ENCODE measurements around the gene SP6.

The SP6 gene

DNA sequence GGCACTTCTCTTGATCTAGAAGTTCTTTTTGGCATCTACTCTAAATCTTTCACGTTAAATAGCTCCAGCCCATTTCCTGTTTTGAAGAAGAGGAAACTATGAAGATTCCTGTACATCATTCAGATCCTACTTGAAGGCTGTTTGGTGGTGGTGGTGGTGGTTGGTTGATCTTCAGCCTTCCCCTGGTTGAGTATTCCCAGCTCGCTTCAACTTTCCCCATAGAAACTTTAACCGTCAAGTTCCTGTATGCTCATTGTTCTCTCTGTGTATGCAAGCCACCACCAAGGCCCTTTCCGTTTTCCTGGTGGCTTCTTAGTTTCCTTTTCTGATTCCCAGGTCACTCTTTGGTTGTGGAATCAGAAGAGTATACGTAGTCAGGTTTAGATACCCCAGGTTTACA lies 16.2 kb downstream of the SP6 start:
- DNase-seq (ENCODE audit: low read depth), result no peak

DNA sequence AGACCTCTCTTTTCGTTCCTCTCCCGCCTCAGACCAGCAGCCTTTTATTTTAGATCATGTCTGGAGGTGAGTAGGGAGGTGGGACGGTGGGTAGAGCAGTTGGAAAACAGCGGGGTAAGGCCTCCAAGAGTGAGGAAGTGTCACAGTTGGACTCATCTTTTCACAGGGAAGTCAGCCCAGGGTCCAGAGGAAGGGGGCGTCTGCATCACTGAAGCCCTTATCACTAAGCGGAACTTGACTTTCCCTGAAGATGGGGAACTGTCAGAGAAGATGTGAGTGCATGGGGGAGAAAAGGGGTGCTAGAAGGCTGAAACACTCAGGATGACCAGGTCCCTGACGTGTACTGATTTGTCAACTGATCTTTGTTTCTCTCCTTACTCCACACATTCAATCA lies 19.0 kb downstream of the SP6 start:
- no peak for DNase-seq (ENCODE audit: low read depth)

DNA sequence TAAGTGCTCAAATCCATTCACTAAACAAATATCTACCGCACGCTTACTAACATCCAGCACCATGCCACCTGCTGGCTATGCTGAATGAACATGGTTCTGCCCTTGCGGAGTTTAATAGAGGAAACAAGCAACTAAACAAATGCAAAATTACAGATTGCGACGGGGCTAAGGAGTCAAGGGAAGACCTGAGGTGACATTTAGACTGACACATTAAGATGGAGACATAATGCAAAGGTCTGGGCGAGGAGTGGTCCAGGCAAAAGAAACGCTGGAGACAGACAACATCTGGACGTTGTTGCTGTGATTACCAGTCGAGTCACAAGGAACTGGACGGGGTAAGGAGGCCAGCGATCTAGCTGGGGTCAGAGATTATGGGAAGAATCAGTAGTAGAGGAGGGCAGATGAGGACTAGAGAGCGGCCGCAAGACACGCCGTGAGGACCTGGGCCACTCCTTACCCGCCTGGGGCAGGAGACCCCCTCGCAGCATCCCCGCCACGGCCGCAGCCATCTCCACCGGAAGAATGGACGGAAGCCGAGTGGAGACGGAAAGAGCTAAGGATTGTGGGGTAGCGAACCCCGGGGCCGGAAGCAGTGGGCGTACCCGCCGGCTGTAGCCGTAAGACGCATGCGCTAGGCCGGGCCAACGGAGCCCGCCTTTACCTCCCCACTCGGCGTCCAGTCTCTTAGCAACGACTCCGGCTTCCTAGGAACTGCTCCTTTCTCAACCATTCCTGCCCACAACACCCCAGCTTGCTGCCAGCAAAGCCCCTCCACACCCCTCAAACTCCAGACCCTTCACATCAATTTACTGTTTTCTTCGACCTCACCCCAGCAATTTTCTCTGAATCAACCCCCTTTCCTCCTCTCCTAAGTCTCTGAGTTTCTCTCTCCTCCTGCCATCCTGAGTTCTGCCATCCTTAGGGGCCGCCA lies 19.7 kb downstream of the SP6 start, which contains the start of the genes LRRC46 and MRPL10:
TSS of gene LRRC46 (plus strand) at position 668 of the 931 bp plus-strand sequence. CDS start 320 bp downstream, outside the sequence.
TSS of gene MRPL10 (minus strand) at position 539 of the 931 bp plus-strand sequence. CDS start at position 509, 30 bp downstream.
- DNase-seq (ENCODE audit: low read depth), result peak; percentile 83

- DNase-seq (ENCODE audit: low read depth), result no peak
Measured at GRCh38 chr17:47830396-47831002, 20.5 kb downstream of the SP6 start.

GRCh38 chr17:47829870-47830269 lies 21.1 kb downstream of the SP6 start:
- no peak for DNase-seq (ENCODE audit: low read depth)

GRCh38 chr17:47823519-47823918 lies 27.4 kb downstream of the SP6 start:
- DNase-seq (ENCODE audit: low read depth), result no peak

GRCh38 chr17:47822785-47823184 lies 28.2 kb downstream of the SP6 start:
- no peak for DNase-seq (ENCODE audit: low read depth)

GRCh38 chr17:47821424-47822391 lies 29.3 kb downstream of the SP6 start, which contains the start of gene OSBPL7:
Gene OSBPL7 (minus strand): TSS chr17:47821794. CDS start chr17:47820278, 1,516 bp downstream.
- peak; percentile 61 for DNase-seq (ENCODE audit: low read depth)

GRCh38 chr17:47821031-47821423 lies 29.9 kb downstream of the SP6 start:
- DNase-seq (ENCODE audit: low read depth), result no peak

- DNase-seq (ENCODE audit: low read depth), result no peak
Measured at GRCh38 chr17:47820033-47820789, 30.8 kb downstream of the SP6 start.

GRCh38 chr17:47819475-47819874 lies 31.5 kb downstream of the SP6 start:
- DNase-seq (ENCODE audit: low read depth), result no peak

DNA sequence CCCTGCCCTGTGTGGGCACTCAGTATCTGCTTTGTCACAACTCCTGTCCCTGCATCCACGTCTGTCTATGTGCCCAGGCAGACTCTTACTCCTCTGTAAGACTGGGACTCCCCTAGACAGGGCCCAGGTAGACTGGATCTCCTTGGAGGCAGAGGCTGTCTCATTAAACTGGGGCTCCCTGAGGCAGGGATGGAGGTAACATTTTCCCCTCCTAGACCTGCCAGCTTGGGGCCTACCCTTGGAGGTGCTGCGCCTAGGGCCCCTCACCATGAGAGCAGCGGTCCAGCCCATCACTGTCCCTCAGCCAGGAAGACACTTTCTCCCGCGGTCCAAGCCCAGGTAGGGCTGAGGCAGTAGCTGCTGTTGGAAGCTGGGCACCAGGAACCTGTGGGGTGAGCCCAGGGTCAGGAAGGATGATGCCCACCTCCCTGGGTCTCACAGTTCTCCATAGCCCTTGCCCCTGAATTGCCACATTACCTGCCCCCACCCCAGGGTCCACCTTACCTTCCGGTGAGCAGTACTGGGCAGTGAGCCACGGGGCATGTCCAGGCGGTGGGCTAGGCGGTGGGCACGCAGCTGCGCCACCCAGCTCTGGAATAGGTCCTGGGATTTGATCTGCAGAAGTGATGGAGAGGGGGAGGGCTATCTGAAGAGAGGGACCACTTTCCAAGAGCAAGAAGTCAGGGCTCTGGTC lies 32.8 kb downstream of the SP6 start:
- DNase-seq (ENCODE audit: low read depth), result no peak

DNA sequence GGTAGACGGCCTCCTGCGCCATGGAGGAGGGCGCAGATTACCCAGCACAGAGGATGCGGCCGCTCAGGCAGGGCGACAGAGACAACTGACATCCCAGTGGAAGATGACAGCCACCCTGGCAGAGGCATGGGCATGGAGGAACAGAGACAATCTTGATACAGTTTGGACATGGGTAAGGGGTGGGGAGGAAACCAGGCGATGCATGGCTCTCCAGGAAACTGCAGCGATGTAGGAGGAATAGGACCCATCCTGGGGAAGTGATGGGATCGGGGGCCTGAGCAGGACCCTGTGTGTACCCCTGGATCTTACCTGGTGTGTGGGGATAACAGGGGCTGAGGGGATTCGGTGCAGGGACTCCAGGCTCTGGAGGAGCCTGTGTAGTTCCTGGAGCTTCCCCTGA lies 34.0 kb downstream of the SP6 start:
- DNase-seq (ENCODE audit: low read depth), result no peak

- no peak for DNase-seq (ENCODE audit: low read depth)
Measured at GRCh38 chr17:47816111-47816735, 34.7 kb downstream of the SP6 start.

DNA sequence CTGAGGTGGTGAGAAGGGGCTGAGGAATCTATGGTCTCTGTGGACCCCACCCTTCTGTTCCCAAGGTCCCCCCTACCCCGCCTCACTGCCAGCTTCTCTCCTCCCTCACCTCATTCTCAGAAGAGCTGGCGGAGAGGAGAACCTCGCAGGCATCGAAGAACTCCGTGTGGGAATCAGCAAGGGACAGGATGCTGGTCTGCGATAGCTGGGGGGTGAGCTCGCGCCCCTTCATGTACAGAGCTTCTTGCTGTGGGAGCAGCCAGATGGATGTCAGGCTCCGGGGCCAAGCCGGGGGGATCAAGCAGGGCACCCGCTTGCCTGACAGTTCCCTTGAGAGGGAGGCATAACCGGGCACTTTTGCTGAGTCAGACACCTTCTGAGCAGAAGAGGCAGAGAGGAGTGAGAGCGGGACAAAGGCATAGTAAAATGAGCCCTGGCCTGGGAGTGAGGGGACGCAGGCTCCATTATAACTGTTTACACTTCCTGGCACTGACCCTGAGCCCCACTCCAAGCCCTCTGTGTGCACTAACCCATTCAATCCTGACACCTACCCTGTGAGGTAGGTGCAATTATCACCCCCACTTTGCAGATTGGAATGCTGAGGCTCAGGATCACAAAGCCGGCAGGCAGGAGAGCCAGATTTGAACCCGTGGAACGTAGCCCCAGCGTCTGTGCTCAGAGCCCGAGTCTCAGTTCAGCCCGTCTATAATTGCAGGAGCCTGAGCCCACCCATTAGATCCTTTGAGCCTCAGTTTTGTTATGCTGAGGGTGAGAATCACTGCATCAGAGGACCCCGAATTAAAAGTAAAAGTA lies 35.7 kb downstream of the SP6 start:
- no peak for DNase-seq (ENCODE audit: low read depth)

- DNase-seq (ENCODE audit: low read depth), result no peak
Measured at GRCh38 chr17:47813512-47814031, 37.4 kb downstream of the SP6 start.

DNA sequence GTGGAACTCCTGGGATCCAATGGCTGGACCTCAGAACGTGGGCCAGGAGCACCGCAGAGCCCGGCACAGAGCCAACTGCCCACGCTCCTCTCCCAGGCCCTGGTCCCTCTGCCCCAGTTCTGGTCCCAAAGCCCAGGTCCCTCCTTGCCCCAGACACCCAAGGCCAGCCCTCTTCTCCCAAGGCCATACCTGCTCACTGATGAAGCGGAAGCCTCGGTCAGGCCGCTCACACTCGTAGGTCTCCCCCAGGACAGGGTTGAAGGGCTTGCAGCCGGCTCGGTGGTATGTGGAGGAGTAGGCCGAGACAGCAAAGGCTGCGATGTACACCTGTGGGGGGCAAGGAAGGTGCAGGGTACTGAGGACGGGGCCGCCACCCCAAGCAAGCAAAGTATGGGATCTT lies 37.9 kb downstream of the SP6 start:
- DNase-seq (ENCODE audit: low read depth), result no peak

- no peak for DNase-seq (ENCODE audit: low read depth)
Measured at GRCh38 chr17:47812146-47812920, 38.6 kb downstream of the SP6 start.

All from HS-27A (cell line).